HG03439 (cell line): ENCODE measurements around the gene COPS3.

Experiments used
- ATAC-seq: cut with Tn5 transposase; IDR thresholded peaks from one replicate; pipeline ENCODE4 v1.9.1; 2021; ENCODE audit warnings: mild to moderate bottlenecking, moderate library complexity; ENCODE audit not compliant: unreplicated experiment

The COPS3 gene

GRCh38 chr17:17221329-17221728 lies 59.7 kb downstream of the COPS3 start:
- no peak for ATAC-seq

- no peak for ATAC-seq
Measured at GRCh38 chr17:17220529-17220928, 60.5 kb downstream of the COPS3 start.

GRCh38 chr17:17217995-17218394 lies 63.1 kb downstream of the COPS3 start:
- ATAC-seq = no peak

- ATAC-seq = no peak
Measured at GRCh38 chr17:17216776-17217175, 64.3 kb downstream of the COPS3 start.

GRCh38 chr17:17216236-17216635 lies 64.8 kb downstream of the COPS3 start:
- no peak for ATAC-seq

GRCh38 chr17:17215575-17215974 lies 65.5 kb downstream of the COPS3 start:
- ATAC-seq = no peak

- ATAC-seq = no peak
Measured at GRCh38 chr17:17214646-17215436, 66.2 kb downstream of the COPS3 start.

GRCh38 chr17:17213775-17214174 lies 67.3 kb downstream of the COPS3 start:
- no peak for ATAC-seq

GRCh38 chr17:17207998-17208397 lies 73.0 kb downstream of the COPS3 start:
- ATAC-seq = no peak

GRCh38 chr17:17206913-17207335 lies 74.1 kb downstream of the COPS3 start:
- ATAC-seq = no peak

- peak; percentile 68 for ATAC-seq
Measured at GRCh38 chr17:17206124-17206912, 74.7 kb downstream of the COPS3 start, which contains the start of gene PLD6. TSS of gene PLD6 (minus strand) at chr17:17206333. CDS start at chr17:17206286, 47 bp downstream.

GRCh38 chr17:17205368-17206123 lies 75.5 kb downstream of the COPS3 start:
- peak; percentile 27 for ATAC-seq

GRCh38 chr17:17204635-17205231 lies 76.3 kb downstream of the COPS3 start:
- no peak for ATAC-seq

GRCh38 chr17:17204041-17204591 lies 76.9 kb downstream of the COPS3 start:
- ATAC-seq = no peak

GRCh38 chr17:17203173-17203730 lies 77.8 kb downstream of the COPS3 start:
- no peak for ATAC-seq

GRCh38 chr17:17201907-17202306 lies 79.1 kb downstream of the COPS3 start:
- ATAC-seq = no peak

GRCh38 chr17:17201271-17201670 lies 79.8 kb downstream of the COPS3 start:
- ATAC-seq = no peak

- no peak for ATAC-seq
Measured at GRCh38 chr17:17200831-17201230, 80.2 kb downstream of the COPS3 start.

GRCh38 chr17:17200311-17200710 lies 80.7 kb downstream of the COPS3 start:
- ATAC-seq = no peak

- no peak for ATAC-seq
Measured at GRCh38 chr17:17198281-17198680, 82.8 kb downstream of the COPS3 start.
